GM10266 (cell line): ENCODE measurements around the gene LRRC8E.

Experiments used
- DNase-seq: peaks from one replicate; pipeline ENCODE4 v3.0.0; 2012; ENCODE audit errors: extremely low spot score
- CTCF ChIP-seq: IDR thresholded peaks from 2 replicates; pipeline ENCODE4 v1.5.1; 2012; ENCODE audit warnings: mild to moderate bottlenecking, low read depth; ENCODE audit not compliant: control insufficient read depth, insufficient read depth; ENCODE audit errors: missing control alignments

The LRRC8E gene

GRCh38 chr19:7844405-7844804, 43.9 kb upstream of the LRRC8E start:
- DNase-seq: no peak
- TF ChIP-seq CTCF: no peak

DNA sequence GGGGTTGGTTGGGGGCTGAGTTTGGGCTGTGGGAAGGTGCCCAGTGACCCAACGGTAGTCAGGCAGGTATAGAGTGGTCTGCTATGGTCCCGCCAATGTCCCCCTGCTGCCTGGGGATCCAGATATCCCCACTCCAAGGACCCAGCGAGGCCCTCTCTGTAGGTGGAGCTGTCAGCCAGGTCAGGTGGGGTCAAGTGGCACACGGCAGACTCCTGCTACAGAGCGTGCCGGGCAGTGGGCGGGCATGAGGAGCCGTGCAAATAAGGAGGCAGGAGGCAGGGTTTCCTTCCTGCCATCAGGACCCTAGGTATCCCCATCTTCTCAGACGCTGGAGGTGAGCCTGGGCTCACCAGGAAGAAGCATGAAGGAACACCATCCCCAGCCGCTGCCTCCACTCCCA, 43.4 kb upstream of the LRRC8E start:
- DNase-seq: no peak
- TF ChIP-seq CTCF: no peak

DNA sequence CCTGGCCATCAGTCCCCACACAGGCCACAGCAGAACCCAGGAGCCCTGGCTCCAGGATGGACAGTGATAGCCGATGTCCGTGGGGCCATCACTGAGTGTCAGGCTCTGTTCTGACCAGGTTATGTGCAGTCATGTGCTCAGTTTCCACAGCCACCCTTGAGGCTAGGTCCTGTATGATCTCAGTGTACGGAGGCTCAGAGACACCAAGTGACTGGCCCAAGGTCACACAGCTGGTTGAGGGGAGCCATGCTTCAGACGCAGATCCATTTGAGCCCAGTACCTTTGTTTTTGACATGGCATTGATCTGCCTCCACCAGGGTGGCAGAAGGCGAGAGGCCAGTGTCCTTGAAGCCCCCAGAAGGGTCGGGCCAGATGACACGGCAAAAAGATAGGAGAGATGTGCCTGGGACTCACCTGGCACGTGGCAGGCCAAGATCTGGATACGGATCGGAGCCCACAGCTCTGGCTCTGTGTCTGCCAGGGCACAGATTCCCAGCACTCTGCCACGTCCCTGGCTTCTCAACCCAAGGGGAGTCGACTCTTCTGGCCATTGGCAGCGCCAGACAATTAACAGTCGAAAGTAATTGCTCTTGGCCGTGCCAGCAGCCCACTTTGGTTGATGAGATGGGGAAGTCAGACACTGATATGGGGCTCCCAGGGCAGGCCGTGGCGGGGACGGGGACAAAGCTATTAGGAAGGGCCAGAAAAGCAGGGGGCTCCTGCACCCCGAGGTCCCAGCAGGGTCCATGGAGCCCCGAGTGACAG, 42.7 kb upstream of the LRRC8E start:
- TF ChIP-seq CTCF: no peak
- no peak for DNase-seq

DNA sequence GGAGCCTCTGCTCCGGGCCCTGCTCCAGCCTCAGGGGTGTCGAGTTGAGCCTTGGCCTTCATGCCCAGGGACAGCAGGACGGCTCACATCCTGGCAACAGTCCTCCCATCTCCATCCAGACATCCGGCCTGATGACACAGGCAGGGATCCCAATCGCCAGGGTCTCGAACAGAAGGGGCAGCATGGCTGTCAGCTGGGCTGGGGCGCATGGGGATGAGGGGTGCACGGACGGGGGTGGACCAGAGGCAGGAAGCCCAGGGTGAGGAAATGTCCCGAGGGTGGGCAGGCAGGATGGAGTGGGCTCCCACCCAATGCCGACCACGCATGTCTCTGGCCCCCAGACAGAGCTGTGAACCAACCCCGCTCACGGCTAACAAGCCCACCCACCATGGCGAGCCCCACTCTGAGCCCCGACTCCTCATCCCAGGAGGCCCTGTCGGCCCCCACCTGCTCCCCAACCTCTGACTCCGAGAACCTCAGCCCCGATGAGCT, 42.1 kb upstream of the LRRC8E start:
- DNase-seq: no peak
- TF ChIP-seq CTCF: no peak

DNA sequence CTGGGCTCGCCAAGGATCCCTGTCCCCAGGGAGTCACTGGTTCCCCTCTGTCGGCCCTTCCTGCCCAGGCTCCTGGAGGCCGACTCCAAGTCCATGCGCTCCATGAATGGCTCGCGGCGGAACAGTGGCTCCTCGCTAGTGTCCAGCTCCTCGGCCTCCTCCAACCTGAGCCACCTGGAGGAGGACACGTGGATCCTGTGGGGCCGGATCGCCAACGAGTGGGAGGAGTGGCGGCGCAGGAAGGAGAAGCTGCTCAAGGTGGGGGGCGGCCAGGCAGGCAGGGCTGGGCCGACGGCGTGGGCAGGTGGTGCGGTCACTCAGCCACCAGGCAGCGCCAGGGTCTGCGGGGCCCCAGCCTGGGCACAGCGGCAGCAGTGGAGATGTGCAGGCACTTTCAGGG, 40.6 kb upstream of the LRRC8E start:
- no peak for DNase-seq
- no peak for TF ChIP-seq CTCF

DNA sequence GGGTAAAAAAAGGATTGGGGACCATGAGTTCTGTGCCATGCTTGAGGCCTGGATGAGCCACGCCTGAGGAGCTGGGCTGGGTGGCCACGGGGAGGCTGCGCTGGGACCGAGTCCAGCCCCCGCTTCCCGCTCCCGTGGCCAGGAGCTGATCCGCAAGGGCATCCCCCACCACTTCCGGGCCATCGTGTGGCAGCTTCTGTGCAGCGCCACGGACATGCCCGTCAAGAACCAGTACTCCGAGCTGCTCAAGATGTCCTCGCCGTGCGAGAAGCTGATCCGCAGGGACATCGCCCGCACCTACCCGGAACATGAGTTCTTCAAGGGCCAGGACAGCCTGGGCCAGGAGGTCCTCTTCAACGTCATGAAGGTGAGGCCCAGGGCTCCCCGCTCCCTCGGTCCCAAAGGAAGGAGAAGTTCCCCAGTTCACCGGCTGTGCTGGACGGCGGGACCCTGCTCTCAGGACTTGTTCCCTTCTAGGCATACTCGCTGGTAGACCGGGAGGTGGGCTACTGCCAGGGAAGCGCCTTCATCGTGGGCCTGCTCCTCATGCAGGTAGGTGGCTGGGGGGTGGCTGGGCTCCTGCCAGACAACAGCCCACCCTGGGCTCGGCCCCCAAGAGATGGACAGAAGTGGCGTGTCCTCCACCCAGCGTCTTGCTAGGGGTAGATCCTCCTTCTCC, 39.4 kb upstream of the LRRC8E start:
- no peak for TF ChIP-seq CTCF

DNA sequence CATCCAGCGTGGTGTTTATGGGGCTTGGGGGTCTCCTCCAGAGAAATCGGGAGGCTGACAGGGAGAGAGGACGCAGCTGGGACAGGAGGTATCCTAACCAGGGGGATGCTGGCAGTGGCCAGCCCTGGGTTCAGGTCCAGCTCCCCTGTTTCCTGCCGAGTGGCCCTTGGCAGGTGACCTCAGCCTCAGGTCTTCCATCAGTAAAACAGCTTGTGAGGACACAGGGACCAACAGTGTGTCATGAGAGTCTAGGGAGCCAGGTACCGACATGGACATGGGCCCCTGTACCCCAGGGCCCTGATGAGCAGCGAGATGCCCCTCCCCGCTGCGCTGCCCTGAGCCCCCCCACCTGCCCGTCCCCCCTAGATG, 38.7 kb upstream of the LRRC8E start:
- no peak for DNase-seq
- no peak for TF ChIP-seq CTCF

More for the DNA sequence above, 39.4 kb upstream of the LRRC8E start:
- DNase-seq: no peak
